ENCODE measurements around the gene SKOR2.
A peak's percentile ranks its signal among the peaks of the same experiment; 100 is the strongest.

SKOR2 gene

DNA sequence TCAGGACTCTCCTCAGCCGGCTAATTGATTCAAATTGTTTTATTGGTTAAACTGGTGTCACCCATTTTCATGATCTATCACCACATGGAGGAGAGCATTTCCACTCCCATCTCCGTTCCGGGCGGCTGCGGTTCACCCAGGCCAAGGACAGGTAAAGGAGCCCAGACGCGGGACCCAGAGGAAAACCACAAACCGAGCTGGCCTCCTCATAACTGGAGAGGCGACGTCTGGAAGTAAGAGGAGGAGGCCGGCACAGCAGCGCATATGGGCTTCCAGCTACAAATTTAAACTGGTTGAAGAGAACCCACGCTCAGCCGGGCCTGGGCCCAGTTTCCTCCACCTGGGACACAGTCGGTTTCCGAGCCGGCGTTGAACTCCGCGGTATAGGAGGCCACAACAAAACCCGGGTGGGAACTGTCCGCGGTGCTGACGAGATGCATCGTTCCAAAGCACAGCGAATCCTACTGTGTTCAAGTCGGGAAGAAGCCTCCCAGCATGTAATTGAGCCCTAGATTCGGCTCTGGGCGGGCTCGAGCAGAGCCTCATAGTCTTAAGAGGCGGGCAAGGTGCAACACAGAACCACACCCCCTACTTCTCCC lies 3.0 kb upstream of the SKOR2 start:
- Histone ChIP-seq H3K36me3 (ENCODE audit: control insufficient read depth, insufficient read depth, low read length) (no peaks in the 10 kb centered on the region), H3K27me3 (ENCODE audit: control insufficient read depth, insufficient read depth, low read length) (peaks cover 81% of the 10 kb centered on the region), H3K9me3 (ENCODE audit: control insufficient read depth, insufficient read depth, low read length) (no peaks in the 10 kb centered on the region), H3K27ac (ENCODE audit: low read length) (no peak overlapping the region), H3K4me1 (ENCODE audit: control insufficient read depth, insufficient read depth, low read length) (no peaks in the 10 kb centered on the region; the same call in 1 of the 2 replicates), H3K4me3 (ENCODE audit: low read length) (no peak overlapping the region)
- DNase-seq (ENCODE audit: low read depth, low spot score) = no peak
- no CpG with 5 or more reads among the region's 31 CpGs for WGBS (ENCODE audit: insufficient coverage, insufficient read length)

DNA sequence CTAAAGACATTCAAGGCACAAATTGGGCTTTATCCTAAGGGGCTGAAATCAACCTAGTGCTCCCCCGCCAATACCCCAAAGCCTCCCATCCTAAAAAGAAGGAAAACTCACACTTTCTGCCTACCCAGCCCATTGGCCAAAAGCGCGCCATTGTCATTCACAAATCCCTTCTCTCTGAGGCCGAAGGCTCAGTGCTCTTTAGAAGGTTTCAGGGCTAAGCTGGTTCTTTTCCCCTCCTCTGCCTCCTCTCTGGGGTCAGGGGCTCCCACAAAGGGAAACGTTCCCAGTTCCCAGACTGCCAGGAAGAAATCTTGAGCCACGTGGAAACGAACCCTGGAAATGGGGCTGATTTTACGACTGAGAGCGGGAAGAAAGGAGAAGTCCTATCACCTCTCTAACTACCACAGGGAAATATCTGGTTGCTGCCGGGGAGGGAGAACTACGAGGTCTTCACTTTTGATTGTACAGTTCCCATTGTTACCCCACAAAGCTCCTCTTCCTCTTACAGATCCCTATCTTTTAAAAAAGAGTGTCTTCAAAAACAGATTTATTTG lies 1.7 kb upstream of the SKOR2 start:
- Histone ChIP-seq H3K9me3 (ENCODE audit: control insufficient read depth, insufficient read depth, low read length) (no peaks in the 10 kb centered on the region), H3K4me3 (ENCODE audit: low read length) (no peak overlapping the region), H3K36me3 (ENCODE audit: control insufficient read depth, insufficient read depth, low read length) (no peaks in the 10 kb centered on the region), H3K27me3 (ENCODE audit: control insufficient read depth, insufficient read depth, low read length) (peaks cover 80% of the 10 kb centered on the region), H3K27ac (ENCODE audit: low read length) (no peak overlapping the region), H3K4me1 (ENCODE audit: control insufficient read depth, insufficient read depth, low read length) (peaks cover 5% of the 10 kb centered on the region)
- no CpG with 5 or more reads among the region's 11 CpGs for WGBS (ENCODE audit: insufficient coverage, insufficient read length)
- no peak for DNase-seq (ENCODE audit: low read depth, low spot score)

DNA sequence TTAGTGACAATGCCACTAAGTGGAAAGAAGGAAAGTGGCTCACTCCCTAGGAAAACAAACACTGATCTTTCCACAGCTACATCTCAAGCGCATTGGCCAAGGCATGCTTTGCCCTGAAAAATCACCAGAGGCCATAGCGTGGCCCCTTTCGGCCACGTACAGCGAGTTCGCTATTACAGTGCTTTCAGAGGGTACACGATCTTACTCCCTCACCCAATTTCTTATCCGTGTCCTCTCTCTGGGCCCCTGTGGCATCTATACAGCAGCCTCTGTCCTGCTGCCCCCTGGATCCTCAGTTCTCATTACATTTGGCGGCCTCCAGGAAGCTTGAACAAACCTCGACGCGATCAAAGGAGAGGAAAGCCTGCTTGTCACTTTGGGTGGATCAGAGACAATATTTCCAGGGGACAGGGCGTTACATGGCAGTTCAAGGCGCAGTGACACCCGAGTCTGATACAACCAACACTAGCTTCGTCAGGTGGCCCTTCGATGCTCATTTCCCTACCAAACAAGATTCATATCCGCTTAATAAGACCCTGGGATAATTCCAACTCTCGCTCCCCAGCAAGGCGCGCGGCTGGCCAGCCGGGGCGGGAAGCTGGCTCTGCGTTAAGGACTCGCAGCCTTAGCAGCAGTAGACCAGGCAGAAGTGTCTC lies 941 bp downstream of the SKOR2 start:
- Histone ChIP-seq H3K4me3 (ENCODE audit: low read length) (no peak overlapping the region), H3K36me3 (ENCODE audit: control insufficient read depth, insufficient read depth, low read length) (no peaks in the 10 kb centered on the region), H3K4me1 (ENCODE audit: control insufficient read depth, insufficient read depth, low read length) (peaks cover 5% of the 10 kb centered on the region), H3K27ac (ENCODE audit: low read length) (no peak overlapping the region), H3K9me3 (ENCODE audit: control insufficient read depth, insufficient read depth, low read length) (no peaks in the 10 kb centered on the region), H3K27me3 (ENCODE audit: control insufficient read depth, insufficient read depth, low read length) (peaks cover 69% of the 10 kb centered on the region)
- DNase-seq (ENCODE audit: low read depth, low spot score) = no peak
- WGBS (ENCODE audit: insufficient coverage, insufficient read length) = no CpG with 5 or more reads among the region's 26 CpGs

GRCh38 chr18:47249314-47249981 lies 2.0 kb downstream of the SKOR2 start:
- H3K9me3 ChIP-seq (ENCODE audit: control insufficient read depth, insufficient read depth, low read length) = no peaks in the 10 kb centered on the region
- no CpG with 5 or more reads among the region's 7 CpGs for WGBS (ENCODE audit: insufficient coverage, insufficient read length)
- no peak overlapping the region for H3K4me3 ChIP-seq (ENCODE audit: low read length)
- no peaks in the 10 kb centered on the region for H3K36me3 ChIP-seq (ENCODE audit: control insufficient read depth, insufficient read depth, low read length)
- peaks cover 5% of the 10 kb centered on the region for H3K4me1 ChIP-seq (ENCODE audit: control insufficient read depth, insufficient read depth, low read length)
- peaks cover 60% of the 10 kb centered on the region for H3K27me3 ChIP-seq (ENCODE audit: control insufficient read depth, insufficient read depth, low read length)
- DNase-seq (ENCODE audit: low read depth, low spot score) = no peak
- no peak overlapping the region for H3K27ac ChIP-seq (ENCODE audit: low read length)

GRCh38 chr18:47248604-47249313 lies 2.7 kb downstream of the SKOR2 start:
- Histone ChIP-seq H3K36me3 (ENCODE audit: control insufficient read depth, insufficient read depth, low read length) (no peaks in the 10 kb centered on the region), H3K4me1 (ENCODE audit: control insufficient read depth, insufficient read depth, low read length) (peaks cover 5% of the 10 kb centered on the region), H3K4me3 (ENCODE audit: low read length) (no peak overlapping the region), H3K27me3 (ENCODE audit: control insufficient read depth, insufficient read depth, low read length) (peaks cover 53% of the 10 kb centered on the region), H3K27ac (ENCODE audit: low read length) (no peak overlapping the region), H3K9me3 (ENCODE audit: control insufficient read depth, insufficient read depth, low read length) (no peaks in the 10 kb centered on the region)
- WGBS (ENCODE audit: insufficient coverage, insufficient read length) = no CpG with 5 or more reads among the region's 62 CpGs
- no peak for DNase-seq (ENCODE audit: low read depth, low spot score)

- peaks cover 48% of the 10 kb centered on the region for H3K27me3 ChIP-seq (ENCODE audit: control insufficient read depth, insufficient read depth, low read length)
- WGBS (ENCODE audit: insufficient coverage, insufficient read length) = no CpG with 5 or more reads among the region's 61 CpGs
- no peak for DNase-seq (ENCODE audit: low read depth, low spot score)
- H3K4me1 ChIP-seq (ENCODE audit: control insufficient read depth, insufficient read depth, low read length) = peaks cover 5% of the 10 kb centered on the region
- no peaks in the 10 kb centered on the region for H3K9me3 ChIP-seq (ENCODE audit: control insufficient read depth, insufficient read depth, low read length)
- no peak overlapping the region for H3K27ac ChIP-seq (ENCODE audit: low read length)
- H3K4me3 ChIP-seq (ENCODE audit: low read length) = no peak overlapping the region
- no peaks in the 10 kb centered on the region for H3K36me3 ChIP-seq (ENCODE audit: control insufficient read depth, insufficient read depth, low read length)
These were observed 3.3 kb downstream of the SKOR2 start for GRCh38 chr18:47248115-47248603.

DNA sequence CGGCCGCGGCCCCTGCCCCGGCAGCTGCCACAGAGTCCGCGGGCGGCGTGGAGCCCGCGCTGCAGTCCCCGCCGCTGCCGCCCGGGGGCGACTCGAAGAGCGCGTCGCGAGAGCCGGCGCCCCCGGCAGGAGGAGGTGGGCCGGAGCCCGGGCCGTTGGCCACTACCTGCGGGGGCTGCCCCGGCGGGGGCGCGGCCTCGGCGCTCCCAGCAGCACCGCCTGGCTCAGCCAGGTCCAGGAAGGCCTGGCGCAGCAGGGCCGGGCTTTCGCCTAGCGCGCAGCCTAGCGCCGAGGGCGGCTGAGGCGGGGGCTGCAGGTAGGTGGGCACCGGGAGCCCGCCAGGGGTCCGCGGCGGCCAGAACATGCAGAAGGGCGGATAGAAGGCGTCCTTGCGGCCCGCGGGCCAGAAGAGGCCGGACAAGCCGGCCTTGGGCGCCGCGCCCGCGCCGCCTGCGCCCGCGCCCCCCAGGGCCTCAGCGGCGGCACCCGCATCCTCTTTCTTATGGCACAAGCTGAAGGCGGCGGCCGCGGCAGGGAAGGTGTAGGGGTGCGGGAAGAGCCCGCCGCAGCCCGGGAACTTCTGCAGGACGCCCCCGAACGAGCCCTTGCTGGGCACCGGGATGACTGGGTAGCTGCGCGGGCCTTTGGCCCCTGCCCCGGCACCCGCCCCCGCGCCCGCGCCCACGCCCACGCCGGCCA lies 3.9 kb downstream of the SKOR2 start:
- no peaks in the 10 kb centered on the region for H3K36me3 ChIP-seq (ENCODE audit: control insufficient read depth, insufficient read depth, low read length)
- DNase-seq (ENCODE audit: low read depth, low spot score) = no peak
- H3K27me3 ChIP-seq (ENCODE audit: control insufficient read depth, insufficient read depth, low read length) = peaks cover 42% of the 10 kb centered on the region
- H3K4me1 ChIP-seq (ENCODE audit: control insufficient read depth, insufficient read depth, low read length) = peaks cover 5% of the 10 kb centered on the region
- H3K4me3 ChIP-seq (ENCODE audit: low read length) = peak overlapping the region; percentile 33; the same call in 1 of the 2 replicates
- H3K27ac ChIP-seq (ENCODE audit: low read length) = no peak overlapping the region
- no CpG with 5 or more reads among the region's 90 CpGs for WGBS (ENCODE audit: insufficient coverage, insufficient read length)
- H3K9me3 ChIP-seq (ENCODE audit: control insufficient read depth, insufficient read depth, low read length) = no peaks in the 10 kb centered on the region

DNA sequence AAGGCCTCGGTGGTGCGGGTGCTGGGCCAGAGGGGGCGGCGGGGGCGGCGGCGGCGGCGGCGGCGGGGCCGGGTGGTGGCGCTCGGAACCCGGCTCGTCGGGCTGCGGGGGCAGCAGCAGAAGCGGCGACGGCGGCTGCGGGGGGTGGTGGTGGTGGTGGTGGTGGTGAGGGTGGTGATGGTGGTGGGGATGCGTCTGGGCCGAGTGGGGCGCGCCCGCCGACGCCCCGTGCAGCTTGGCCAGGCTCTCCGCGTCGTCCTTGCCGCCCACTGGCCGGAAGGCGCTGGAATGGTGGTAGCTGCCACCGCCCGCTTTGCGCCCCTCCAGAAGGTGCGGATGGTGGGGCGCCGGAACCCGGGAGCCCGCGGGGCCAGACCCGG lies 4.4 kb downstream of the SKOR2 start:
- no peak for DNase-seq (ENCODE audit: low read depth, low spot score)
- no CpG with 5 or more reads among the region's 47 CpGs for WGBS (ENCODE audit: insufficient coverage, insufficient read length)
- no peaks in the 10 kb centered on the region for H3K36me3 ChIP-seq (ENCODE audit: control insufficient read depth, insufficient read depth, low read length)
- peaks cover 37% of the 10 kb centered on the region for H3K27me3 ChIP-seq (ENCODE audit: control insufficient read depth, insufficient read depth, low read length)
- H3K4me3 ChIP-seq (ENCODE audit: low read length) = peak overlapping the region; percentile 33; the same call in 1 of the 2 replicates
- H3K4me1 ChIP-seq (ENCODE audit: control insufficient read depth, insufficient read depth, low read length) = peaks cover 5% of the 10 kb centered on the region
- no peak overlapping the region for H3K27ac ChIP-seq (ENCODE audit: low read length)
- no peaks in the 10 kb centered on the region for H3K9me3 ChIP-seq (ENCODE audit: control insufficient read depth, insufficient read depth, low read length)

GRCh38 chr18:47246027-47246971 lies 5.2 kb downstream of the SKOR2 start:
- no peak for DNase-seq (ENCODE audit: low read depth, low spot score)
- Histone ChIP-seq H3K36me3 (ENCODE audit: control insufficient read depth, insufficient read depth, low read length) (no peaks in the 10 kb centered on the region), H3K27ac (ENCODE audit: low read length) (no peak overlapping the region), H3K4me1 (ENCODE audit: control insufficient read depth, insufficient read depth, low read length) (peaks cover 5% of the 10 kb centered on the region), H3K27me3 (ENCODE audit: control insufficient read depth, insufficient read depth, low read length) (peaks cover 29% of the 10 kb centered on the region), H3K9me3 (ENCODE audit: control insufficient read depth, insufficient read depth, low read length) (no peaks in the 10 kb centered on the region), H3K4me3 (ENCODE audit: low read length) (peak overlapping the region; percentile 15; the same call in 1 of the 2 replicates)
- no CpG with 5 or more reads among the region's 47 CpGs for WGBS (ENCODE audit: insufficient coverage, insufficient read length)
